AG20443 (cell line): Measurements from ENCODE around the gene ZNF333.

ENCODE experiments used
- DNase-seq: peaks from one replicate; pipeline ENCODE4 v3.0.0; 2012; ENCODE audit warnings: low spot score, mixed read lengths

Gene ZNF333

DNA sequence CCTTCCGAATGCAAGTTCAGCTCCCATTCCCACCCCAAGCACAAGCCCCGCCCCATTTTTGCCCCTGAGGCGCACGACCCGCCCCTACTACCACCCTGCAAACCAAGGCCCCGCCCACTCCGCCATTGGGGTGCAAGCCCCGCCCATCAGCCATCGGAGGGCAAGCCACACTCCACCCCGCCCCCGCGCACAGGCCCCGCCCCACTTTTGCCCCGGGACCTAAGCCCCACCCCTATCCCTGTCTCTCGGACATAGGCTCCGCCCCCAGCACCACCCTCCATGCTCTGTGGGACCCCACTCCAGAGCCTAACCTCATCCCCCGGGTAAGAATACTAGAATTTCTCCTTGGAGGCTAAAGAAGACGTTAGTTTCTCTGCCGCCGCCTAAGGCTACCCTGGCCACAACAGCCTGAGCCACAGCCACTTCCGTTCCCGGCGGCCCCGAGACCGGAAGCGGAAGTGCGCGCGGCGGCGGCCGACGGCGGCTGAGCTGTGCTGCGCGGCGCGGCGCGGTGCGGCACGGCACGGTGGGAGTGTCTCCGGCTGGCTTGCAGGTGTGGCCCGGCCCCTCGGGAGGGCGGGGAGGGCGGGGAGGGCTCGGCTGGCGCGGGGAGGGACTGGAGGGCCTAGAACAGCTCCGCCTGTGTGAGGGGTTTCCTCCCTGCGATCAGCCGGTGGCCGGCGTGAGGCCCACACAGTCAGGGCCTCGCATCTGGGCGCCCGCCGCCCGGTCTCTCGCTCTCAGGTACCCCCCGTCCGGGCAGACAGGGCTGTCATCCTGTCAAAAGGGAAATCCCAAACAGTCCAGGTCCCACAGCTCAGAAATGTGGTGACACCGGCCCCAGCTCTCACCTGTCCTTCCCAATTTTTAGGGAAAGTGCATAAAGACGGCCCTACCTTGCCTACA lies at the start of gene ZNF333:
Gene ZNF333, plus strand, starts transcription at position 451 of the 906 bp plus-strand sequence. CDS start 3,444 bp downstream, outside the sequence.
- DNase-seq, result peak; percentile 99

DNA sequence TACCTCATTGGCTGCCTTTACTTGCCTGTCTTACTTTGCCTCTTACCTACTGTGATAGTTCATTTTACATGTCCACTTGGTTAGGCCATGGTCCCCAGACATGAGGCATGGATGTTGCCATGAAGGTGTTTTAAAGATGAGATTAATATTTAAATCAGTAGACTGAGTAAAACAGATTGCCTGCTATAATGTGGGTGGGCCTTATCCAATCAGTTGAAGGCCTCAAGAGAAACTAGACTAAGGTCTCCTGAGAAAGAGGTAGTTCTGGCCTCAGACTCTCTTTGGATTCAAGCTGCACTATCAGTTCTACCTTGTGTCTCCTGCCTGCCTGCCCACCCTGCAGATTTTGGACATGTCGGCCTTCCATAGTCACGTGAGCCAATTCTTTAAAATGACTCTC lies 41.3 kb upstream of the ZNF333 start:
- no peak for DNase-seq

DNA sequence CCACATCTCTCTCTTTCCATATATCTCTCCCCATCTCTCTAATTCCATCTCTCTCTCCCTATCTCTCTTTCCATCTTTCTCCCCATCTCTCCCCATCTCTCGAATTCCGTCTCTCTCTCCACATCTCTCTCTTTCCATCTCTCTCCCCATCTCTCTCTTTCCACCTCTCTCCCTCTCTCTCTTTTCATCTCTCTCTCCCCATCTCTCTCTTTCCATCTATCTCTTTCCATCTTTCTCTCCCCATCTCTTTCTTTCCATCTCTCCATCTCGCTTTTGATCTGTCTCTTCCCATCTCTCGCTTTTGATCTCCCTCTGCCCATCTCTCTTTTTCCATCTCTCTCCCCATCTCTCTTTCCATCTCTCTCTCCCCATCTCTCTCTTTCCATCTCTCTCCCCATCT lies 40.8 kb upstream of the ZNF333 start:
- no peak for DNase-seq

DNA sequence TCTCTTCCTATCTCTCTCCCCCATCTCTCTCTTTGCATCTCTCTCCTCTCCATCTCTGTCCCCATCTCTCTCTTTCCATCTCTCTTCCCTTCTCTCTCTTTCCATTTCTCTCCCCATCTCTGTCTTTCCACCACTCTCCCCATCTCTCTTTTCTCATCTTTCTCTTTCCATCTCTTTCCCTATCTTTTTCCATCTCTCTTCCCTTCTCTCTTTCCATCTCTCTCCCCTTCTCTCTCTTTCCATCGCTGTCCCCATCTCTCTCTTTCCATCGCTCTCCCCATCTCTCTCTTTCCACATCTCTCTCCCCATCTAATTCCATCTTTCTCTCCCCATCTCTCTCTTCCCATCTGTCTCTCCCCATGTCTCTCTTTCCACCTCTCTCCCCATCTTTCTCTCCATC lies 39.7 kb upstream of the ZNF333 start:
- DNase-seq, result no peak

DNA sequence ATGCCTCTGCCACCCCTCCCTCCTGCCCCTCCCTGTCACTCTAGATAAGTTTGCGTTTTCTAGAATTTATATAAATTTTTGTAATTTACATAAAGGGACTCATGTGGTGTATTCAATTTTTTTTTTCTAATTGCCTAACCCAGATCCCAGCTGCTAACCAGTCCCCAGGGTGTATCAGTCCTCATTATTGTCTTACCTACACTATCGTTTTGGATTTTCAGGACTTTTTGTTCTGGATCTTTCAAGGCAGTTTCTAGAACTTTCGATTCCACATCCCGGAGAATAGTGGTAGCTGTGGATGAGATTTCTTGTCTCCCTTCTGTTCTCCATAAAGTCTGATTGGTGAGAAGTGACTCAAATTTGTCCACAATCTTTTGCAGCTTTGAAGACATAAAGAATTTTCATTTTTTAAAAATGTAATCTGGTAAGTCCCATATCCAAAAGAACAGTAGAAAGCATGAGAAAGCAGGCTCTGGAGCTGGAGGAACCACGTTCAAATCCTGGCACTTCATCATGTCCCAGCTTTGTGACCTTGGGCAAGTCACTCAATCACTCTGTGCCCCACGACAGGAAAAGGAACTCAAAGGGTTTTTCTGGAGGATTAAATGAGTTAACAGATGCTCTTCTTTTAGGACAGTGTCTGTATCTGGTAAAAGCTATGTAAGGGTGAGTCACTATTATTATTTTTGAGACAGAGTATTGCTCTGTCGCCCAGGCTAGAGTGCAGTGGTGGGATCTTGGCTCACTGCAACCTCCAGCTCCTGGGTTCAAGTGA lies 34.9 kb upstream of the ZNF333 start:
- no peak for DNase-seq

DNA sequence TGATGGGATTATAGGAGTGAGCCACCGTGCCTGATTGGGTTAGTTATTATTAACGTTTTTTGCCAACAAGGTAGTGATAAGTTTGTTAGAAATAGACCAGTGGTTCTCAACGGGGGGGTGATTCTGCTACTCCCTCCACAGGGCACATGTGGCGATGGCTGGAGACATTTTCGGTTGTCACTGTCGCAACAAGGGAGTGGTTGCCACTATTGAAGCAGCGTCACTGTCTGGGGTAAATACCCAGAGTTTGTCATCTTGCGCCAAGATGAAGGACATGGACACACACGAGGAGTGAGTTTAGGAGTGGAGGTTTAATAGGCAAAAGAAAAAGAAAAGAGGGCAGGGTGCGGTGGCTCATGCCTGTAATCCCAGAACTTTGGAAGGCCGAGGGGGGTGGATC lies 34.1 kb upstream of the ZNF333 start:
- no peak for DNase-seq

DNA sequence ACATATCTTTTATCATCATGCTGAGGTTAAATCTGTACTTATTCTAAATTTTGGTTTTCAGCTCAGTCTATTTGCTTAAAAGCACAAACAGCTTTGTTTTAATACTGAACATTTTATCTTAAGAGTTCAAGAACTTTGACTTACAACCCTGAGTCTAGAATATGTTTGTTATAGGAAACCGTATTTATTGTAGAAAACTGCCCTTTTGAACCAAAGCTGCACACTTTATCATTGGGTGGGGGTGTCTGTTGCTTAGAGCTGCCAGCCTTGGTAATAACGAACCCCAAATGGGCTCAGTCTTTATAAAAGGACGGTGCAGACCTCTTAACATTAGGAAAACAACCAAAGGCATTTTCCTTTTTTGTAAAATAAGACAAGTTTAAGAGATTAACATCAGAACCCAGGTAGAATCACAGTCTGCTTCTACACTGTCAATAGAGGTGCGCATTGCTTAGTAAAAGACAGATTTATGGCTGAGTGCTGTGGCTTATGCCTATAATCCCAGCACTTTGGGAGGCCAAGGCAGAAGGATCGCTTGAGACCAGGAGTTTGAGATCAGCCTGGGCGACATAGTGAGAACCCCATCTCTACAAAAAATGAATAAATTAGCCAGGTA lies 29.9 kb upstream of the ZNF333 start:
- no peak for DNase-seq

DNA sequence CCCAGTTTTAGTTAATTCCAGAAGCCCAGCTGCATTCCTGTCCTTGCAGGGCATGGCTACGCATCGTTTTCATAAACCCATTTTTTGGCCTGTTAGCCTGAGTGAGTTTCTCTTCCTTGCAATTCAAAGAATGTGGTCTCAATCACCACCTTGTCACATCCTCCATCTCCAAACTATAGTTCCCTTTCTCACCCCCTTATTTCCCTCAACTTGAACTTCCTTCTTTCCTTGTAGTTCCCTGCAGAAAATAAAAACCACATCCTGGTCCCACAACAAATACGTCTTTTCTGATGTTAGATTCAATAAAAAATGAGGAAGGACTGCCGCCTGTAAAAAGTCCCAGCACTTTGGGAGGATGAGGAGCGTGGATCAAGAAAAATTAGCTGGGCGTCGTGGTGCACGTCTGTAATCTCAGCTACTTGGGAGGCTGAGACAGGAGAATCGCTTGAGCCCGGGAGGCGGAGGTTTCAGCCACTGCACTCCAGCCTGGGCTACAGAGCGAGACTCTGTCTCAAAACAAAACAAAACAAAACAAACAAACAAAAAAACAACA lies 28.4 kb upstream of the ZNF333 start:
- no peak for DNase-seq

DNA sequence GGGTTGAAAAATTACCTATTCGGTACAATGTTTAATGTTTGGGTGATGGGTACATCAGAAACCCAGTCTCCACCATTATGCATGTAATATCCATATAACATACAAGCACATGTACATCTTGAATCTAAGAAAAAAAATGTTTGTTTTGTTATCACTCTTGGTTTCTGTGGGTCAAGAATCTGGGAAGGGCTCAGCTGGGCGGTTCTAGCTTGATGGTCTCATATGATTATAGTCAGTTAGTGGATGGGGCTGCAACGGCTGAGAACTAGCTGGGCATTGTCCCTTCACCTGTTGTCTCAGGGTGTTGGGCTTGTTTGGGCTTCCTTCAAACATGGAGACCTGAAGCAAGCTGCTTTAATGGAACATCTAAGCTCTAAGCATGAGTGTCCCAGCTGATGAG lies 19.9 kb upstream of the ZNF333 start:
- no peak for DNase-seq

DNA sequence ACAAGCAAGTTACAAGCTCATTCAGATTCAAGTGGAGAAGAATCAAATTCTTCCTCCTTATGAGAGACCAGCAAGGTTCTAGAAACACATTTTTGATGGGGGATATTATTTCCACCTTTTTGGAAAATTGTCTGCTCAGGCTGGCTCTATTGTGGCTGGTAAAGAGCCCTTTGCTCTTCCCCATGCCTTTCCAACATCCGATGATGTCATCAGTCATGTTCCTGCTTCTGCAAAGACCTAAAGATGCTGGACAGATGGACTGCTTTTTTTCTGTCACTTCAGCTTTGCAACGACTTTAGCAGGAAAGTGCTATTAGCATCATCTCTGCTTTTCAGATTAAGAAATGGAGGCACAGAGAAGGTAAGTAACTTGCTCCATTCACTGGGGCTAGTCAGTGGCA lies 19.4 kb upstream of the ZNF333 start:
- no peak for DNase-seq

DNA sequence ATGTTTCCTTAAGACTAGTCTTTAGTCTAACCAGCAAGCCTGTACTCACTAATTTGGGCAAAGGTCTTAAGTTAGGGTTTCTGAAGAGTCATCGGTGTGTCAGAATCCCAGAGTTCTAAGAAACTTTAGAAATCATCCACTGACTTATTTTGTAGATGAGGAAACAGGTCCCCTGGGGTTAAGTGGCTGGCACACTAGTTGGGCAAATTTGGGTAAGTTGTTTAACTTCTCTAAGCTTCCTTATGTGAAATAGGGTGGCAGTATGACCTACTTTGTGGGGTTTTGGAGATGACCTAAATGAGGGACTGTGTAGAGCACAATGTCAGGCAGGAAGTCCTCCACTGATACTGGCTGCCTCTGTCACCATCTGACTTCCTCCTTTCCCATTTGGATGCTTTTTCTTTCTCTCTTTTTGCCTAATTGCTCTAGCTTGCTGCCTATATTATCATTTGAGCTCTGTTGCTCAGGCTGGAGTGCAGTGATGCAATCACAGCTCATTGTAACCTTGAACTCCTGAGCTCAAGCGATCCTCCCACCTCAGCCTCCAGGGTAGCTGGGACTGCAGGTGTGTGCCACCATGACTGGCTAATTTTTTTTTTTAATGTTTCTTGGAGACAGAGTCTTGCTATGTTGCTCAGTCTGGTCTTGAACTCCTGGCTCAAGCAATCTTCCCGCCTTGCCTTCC lies 17.5 kb upstream of the ZNF333 start:
- DNase-seq, result no peak

DNA sequence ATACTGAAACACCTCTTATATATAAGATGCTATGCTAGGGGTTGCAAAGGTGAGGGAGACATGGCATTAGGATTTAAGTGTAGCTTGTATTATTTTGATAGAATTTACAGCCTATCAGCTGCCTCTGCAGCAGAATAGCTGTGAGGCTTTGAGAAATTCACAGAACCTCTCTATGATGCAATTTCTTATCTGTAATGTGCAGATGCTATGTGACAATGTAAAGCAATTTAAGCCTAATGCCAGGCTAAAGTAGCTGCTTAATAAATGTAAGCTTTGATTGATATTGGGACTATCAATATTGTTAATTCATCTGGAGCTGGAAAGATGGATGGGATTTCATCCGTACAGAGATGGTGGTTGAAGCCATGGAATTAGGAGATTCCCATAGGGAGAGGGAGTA lies 16.8 kb upstream of the ZNF333 start:
- DNase-seq, result no peak

DNA sequence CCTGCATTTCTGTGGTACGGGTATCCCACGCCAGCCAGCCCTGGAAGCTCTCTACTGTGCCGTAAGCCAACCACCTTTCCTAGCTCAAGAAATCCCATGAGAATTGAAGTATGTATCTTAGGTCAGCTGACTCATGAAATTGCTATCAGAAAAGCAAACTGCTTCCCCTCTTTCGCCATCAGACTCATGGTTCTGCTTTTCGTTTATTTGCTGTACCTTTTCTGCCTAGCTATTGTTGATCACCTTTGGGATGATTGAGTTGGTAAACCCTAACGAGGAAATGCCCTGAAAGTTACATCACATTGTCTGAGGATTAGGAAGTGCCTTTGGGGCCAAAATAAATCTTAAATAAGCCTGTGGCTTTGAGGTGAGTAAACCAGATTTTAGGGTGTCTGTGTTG lies 15.1 kb upstream of the ZNF333 start, which contains the start of gene ADGRE3:
Gene ADGRE3, minus strand, starts transcription at position 81 of the 400 bp plus-strand sequence. Its CDS starts 74 bp downstream, at position 7.
- DNase-seq, result no peak

DNA sequence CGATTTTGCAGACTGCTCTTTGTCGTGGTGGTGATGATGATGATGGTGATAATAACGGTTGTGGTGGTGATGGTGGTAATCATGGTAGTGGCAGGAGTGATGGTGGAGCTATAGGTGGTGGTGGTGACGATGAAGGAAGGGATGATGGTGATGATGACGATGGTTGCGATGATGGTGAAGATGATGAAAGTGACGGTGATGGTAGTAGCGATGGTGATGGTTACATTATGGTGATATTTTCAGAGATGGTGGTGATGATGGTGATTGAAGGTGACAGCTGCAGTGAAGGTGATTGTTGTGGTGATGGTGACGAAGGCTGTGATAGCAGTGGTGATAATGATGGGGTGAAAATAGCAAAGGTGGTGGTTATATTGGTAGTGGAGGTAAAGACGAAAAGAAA lies 13.1 kb upstream of the ZNF333 start:
- DNase-seq, result no peak

DNA sequence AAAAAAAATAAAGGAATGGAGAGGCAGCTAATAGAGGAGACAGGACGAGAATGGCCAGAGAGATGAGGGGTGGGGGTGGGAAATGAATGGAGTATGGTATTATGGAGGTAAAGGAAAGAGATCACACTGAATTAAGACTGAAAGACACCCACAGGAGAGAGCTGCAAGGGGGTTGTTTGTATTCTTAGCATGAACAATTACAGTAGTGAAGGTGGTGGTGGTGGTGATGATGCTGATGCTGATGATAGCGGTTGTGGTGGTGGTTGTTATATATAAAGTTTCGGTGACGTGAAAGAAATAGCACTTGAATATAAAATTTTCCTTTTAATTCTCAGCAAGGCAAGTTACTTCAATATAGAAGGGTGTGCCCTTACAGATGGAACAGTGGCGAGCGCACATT lies 12.4 kb upstream of the ZNF333 start:
- no peak for DNase-seq

DNA sequence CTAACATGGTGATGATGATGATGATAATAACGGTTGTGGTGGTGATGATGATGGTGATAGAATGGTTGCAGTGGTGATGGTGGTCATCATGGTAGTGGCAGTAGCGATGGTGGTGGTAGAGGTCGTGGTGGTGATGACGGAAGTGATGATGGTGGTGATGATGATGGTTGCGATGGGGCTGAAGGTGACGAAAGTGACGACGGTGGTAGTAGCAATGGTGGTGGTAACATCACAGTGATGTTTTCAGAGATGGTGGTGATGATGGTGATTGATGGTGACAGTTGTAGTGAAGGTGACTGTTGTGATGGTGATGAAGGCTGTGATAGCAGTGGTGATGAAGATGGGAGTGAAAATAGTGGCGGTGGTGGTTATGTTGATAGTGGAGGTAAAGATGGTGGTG lies 11.6 kb upstream of the ZNF333 start:
- no peak for DNase-seq

DNA sequence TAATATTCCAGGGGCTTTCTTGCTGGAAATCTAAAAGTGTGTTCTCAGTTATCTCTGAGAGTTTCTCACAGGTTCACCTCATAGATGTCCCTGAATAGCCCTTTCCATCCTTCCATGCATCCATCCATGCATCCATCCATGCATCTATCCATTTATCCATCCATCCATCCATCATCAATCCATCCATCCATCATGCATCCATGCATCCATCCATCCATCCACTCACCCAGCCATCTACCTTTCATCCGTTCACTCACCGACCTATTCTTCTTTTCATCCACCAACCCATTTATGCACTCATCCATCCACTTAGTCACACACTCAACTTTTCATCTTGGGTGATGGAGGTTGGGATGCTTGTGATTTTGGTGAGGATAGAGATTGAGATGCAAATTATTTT lies 7.8 kb upstream of the ZNF333 start:
- DNase-seq, result no peak

DNA sequence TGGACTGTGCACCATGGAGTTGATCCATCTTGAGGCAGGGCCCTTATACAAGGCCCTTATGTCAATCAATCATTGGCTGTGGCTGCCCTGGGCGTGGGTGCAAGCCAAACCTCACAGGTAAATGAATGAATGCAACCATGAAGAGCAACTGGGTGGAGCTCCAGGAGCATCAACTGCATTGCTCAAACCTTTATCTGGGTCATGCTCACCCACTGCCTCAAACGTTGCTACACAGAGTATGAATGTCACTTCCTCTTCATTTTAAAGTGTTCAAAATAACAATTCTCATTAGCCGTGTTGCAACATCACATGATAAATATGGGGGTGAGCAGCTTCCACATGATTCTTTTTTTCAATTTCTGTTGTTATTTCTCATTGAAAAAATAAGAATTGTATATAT lies 6.4 kb upstream of the ZNF333 start:
- DNase-seq, result no peak

DNA sequence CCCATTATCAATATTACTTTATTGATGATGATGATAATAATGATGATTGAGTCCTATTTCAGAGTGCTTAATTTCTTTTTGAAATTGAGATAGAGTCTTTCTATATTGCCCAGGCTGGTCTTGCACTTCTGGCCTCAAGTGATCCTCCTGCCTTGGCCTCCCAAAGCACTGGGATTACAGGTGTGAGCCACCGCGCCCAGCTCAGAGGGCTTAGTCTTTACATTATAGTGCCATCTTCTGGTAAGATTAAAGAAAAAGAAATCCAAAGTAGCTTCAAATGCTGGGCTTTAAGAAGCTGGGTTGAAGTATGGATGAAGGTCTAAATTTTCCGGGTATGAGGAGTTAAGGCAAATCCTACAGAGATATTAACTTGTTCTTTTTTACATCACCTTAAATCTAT lies 3.4 kb upstream of the ZNF333 start:
- no peak for DNase-seq

DNA sequence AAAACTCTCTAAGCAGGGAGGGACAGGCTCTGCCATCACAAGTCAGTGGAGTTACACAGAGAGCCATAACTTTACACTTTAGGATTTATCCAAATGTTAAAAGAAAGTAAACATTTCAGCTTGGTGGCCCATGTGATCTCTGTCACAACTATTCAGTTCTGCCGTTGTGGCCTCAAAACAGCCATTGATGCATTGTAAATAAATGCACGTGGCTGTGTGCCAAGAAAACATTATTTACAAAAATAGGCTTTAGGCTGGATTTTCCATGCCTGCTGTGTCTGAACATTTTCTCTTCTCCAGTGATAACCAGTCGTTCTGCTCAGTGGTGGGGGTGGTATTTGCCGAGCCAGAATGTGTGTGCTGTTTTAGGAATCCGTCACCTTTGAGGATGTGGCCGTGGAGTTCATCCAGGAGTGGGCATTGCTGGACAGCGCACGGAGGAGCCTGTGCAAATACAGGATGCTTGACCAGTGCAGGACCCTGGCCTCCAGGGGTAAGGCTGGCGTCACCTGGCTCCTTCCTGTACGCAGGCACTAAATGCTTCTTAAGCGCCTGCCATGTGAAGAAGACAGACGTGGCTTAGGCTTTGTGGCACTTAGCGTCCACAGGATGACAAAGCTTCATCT lies 4.9 kb downstream of the ZNF333 start:
- DNase-seq, result no peak

DNA sequence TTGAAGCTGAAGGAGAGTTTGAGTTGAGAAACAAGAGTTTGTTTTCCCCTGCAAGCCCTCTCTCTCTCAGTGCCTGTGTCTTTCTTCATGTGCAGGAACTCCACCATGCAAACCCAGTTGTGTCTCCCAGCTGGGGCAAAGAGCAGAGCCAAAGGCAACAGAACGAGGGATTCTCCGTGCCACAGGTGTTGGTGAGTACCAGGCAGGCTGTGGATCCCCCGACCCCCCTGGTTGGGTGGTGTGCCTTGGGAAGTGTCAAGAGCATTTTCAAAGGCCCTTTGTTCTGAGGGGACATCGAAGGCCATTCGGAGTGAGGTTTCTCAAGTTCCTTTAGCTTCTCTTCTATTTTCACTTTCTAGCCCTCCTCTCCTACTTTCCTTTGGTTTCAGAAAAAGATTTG lies 5.6 kb downstream of the ZNF333 start:
- DNase-seq, result no peak
